ENCODE data around the gene IL10. TPM values are rescaled to one million over a fixed set of nuclear protein-coding genes. Genes with fewer than 3 reads are reported as not detected.

Gene IL10
- total and polyA plus RNA-seq, 8 donors, result 0.05 to 0.81 (median 0.24) TPM; not detected in 1

- DNase-seq, result no peak
- Histone ChIP-seq H3K4me1 (no peaks in the 10 kb centered on the region), H3K4me3 (no peak overlapping the region), H3K27ac (no peak overlapping the region), H3K27me3 (no peaks in the 10 kb centered on the region), H3K36me3 (no peaks in the 10 kb centered on the region), H3K9me3 (no peaks in the 10 kb centered on the region)
- intact Hi-C loops (cut with DNase I), result no loop called here
- ATAC-seq, result no peak
- 87% methylated on average over 11 of the region's 11 CpGs for WGBS, 2 donors
- no peak for FAIRE-seq
- TF ChIP-seq CTCF (IDR thresholded peaks at IDR 0.05), result no peak
Measured at GRCh38 chr1:206790502-206791250, 18.4 kb upstream of the IL10 start.

- FAIRE-seq (no peak), DNase-seq (no peak), ATAC-seq (no peak)
- no peak for TF ChIP-seq CTCF (IDR thresholded peaks at IDR 0.05)
- Histone ChIP-seq H3K27me3 (no peaks in the 10 kb centered on the region), H3K4me1 (no peaks in the 10 kb centered on the region), H3K9me3 (no peaks in the 10 kb centered on the region), H3K4me3 (no peak overlapping the region), H3K27ac (no peak overlapping the region), H3K36me3 (no peaks in the 10 kb centered on the region)
- intact Hi-C loops (cut with DNase I), result no loop called here
- WGBS, 2 donors, result 69 to 79% methylated on average over 3 of the region's 3 CpGs
Measured at GRCh38 chr1:206788487-206789050, 16.3 kb upstream of the IL10 start.

DNA sequence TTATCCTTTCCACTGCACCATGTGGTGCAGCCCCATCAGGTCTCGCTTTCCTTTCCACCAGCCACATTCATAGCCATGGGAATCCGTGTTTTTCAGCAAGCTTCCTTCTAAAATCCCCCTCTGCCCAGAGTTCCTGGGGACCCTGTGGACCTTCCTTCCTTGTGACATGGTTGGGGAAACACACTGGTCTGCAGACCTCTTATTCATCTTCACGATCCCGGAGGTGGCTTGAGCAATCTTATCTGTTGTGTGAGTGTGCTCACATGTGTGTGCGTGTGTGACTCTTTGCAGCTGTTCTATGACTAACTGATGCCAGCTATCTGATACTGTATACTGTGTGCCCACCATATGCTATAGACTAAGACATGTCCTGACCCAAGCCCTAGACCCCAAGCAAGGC lies 15.6 kb upstream of the IL10 start:
- H3K9me3 ChIP-seq, result no peaks in the 10 kb centered on the region
- no peaks in the 10 kb centered on the region for H3K27me3 ChIP-seq
- DNase-seq (no peak), ATAC-seq (no peak), FAIRE-seq (no peak)
- TF ChIP-seq CTCF (IDR thresholded peaks at IDR 0.05), result no peak
- no peak overlapping the region for H3K4me3 ChIP-seq
- intact Hi-C loops (cut with DNase I), result no loop called here
- no peaks in the 10 kb centered on the region for H3K36me3 ChIP-seq
- no peak overlapping the region for H3K27ac ChIP-seq
- H3K4me1 ChIP-seq, result no peaks in the 10 kb centered on the region
- WGBS, 2 donors, result 66 to 71% methylated on average over 5 of the region's 5 CpGs

DNA sequence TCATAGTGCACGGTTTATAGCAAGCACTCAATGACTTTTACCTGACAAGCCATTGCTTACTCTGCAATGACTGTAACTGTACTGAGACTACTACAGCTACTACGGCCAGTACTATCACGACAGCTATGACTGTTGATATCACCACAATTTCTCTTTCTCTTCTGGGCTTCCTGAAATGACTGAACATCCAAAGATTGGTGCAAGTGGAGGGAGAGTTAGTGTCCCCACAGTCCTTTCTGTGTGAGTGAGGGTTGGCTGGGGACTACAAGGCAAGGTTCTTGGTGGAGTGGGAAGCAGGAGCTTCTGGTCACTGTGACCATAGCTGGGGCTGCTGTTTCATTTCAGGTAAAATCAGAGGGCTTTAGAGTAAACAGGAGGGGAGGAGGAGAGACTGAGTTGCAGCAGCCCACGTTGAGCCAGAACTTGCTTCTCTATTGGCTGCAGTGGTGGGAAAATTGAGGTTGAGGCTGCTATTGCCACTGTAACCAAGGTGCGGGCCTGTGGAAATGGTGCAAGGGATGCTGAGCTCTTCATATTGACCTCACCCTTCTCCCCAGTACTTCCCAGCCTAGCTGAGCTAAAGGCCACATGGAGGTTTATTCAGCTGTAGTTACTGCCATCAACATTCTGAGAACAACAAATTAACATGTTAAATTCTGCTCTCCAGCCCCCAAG lies 14.1 kb upstream of the IL10 start:
- no peak for TF ChIP-seq CTCF (IDR thresholded peaks at IDR 0.05)
- DNase-seq (no peak), FAIRE-seq (no peak), ATAC-seq (no peak)
- intact Hi-C loops (cut with DNase I), result no loop called here
- Histone ChIP-seq H3K27ac (no peak overlapping the region), H3K36me3 (no peaks in the 10 kb centered on the region), H3K4me3 (no peak overlapping the region), H3K4me1 (no peaks in the 10 kb centered on the region), H3K27me3 (no peaks in the 10 kb centered on the region), H3K9me3 (no peaks in the 10 kb centered on the region)
- WGBS, 2 donors, result 82 to 87% methylated on average over 5 of the region's 5 CpGs
